GM18519 (cell line): ENCODE data around the gene EYA2.
"Not testable (repeated sequence)": the region's sequence is repeated elsewhere in the genome, so short reads cannot be mapped to it uniquely, and the experiment has no call there.

Source experiments
- ATAC-seq: cut with Tn5 transposase; IDR thresholded peaks from one replicate; pipeline ENCODE4 v1.9.1; 2021; ENCODE audit warnings: mild to moderate bottlenecking, moderate library complexity; ENCODE audit not compliant: unreplicated experiment, low FRiP score

EYA2 gene, protein sequence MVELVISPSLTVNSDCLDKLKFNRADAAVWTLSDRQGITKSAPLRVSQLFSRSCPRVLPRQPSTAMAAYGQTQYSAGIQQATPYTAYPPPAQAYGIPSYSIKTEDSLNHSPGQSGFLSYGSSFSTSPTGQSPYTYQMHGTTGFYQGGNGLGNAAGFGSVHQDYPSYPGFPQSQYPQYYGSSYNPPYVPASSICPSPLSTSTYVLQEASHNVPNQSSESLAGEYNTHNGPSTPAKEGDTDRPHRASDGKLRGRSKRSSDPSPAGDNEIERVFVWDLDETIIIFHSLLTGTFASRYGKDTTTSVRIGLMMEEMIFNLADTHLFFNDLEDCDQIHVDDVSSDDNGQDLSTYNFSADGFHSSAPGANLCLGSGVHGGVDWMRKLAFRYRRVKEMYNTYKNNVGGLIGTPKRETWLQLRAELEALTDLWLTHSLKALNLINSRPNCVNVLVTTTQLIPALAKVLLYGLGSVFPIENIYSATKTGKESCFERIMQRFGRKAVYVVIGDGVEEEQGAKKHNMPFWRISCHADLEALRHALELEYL

DNA sequence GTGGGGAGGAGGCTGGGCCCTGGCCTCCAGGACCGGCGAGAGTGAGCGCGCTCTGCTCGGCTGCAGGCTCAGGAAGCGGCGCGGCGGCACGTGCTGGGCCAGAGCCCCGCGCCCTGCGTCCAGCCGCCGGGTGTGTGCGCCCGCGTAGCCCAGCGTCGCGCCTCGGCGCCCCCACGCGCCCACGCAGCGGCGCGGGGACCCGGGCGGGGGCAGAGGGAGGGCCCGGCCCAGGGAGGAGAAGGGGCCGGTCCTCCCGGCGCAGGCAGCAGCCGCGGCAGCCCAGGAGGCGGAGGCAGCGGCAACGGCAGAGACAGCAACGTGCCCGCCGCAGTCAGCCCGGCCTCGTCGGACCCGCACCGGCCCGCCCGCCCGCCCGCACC is at the start of gene EYA2:
TSS of gene EYA2 (plus strand) at position 265 of the 380 bp plus-strand sequence. CDS start 95,168 bp downstream, outside the sequence.
- ATAC-seq, result no peak

DNA sequence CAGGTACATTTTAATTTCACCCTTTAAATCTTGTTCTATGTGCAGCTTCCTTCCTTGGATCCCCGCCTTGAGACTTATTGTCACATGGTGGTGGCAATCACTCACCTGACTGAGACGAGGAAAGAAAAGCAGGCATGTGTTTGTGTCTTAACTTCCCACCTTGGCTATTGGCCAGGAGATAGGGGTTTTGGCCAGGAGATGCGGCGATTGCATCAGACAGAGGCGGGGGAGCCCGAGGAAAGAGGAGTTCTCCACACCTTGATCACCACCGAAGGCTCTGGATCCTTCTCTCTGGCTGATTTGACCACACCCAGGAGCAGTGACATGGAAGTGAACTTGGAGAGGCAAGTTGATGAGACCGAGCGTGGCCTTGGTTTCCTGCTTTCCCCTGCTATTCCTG is 49.7 kb upstream of the EYA2 start:
- ATAC-seq, result no peak

DNA sequence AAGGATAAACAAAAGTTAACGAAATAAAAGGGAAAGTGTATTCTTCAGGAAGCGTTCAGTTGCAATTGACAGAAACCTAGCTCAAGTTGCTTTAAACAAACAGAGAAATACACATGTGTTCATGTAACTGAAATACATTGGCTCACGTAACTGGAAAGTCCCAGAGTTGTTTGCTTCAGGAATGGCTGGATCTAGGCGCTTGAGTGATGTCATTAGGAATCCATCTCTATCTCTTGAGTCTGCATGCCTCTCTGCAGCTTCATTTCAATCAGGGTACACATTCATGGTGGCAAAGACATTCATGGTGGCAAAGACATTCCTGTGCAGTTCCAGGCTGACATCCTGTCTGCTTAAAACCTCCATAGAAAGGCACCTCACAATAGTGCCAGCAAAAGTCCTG is 45.4 kb upstream of the EYA2 start:
- ATAC-seq, result no peak

DNA sequence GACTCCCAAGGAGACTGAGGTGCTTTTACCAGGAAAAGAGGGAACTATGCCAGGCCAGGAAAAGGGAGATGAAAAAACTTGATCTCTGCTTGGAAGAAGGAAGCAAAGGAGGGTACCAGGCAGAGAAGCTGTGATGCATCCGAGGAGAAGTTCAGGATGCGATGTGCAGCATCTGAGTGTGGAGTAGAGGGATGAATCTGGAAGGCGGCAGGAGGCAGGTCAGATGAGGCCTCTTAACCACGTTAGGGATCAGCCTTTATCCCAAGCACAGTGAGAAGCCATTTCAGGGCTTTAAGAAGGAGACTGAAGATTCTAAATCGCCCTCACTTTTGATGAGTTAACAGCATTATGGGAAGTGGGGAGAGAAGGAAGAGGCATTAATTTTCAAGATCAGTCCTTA is 44.9 kb upstream of the EYA2 start:
- no peak for ATAC-seq

DNA sequence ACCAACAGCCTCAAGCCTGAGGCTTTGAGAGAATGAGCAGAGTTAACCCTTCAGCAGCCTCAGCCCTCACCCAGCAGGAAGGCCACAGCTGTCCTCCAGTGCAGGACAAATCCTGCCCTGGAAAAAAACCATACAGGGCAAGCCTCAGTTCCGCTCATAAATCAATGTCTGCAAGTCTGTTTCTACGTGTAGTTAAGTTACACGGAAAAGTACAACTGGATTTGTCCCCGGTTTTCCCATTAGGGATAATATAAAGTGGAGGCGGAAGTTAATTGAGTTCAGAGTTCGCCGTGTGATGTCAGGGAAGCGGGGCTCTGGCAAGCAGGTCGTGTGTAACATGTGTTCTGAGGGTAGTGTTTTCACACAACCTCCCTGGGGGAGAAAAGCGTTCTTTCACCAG is 44.2 kb upstream of the EYA2 start:
- ATAC-seq, result no peak

DNA sequence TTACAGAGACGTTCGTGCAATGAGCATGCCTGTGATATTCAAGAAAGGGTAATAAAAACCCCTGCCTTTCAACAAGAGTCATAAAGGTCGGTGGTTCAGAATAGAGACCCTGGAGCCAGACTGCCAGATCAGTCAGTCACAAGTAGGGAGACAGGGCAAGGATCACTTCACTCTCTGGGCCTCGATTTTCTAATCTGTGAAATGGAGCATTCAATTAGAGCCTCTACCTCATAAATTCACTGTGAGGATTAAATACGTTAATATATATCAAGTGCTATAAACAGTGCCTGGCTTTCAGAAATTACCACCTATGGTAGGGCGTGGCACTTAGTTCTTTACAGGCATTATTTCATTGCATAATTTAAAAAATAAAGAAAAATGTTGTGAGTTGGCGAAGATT is 43.7 kb upstream of the EYA2 start:
- ATAC-seq, result no peak

DNA sequence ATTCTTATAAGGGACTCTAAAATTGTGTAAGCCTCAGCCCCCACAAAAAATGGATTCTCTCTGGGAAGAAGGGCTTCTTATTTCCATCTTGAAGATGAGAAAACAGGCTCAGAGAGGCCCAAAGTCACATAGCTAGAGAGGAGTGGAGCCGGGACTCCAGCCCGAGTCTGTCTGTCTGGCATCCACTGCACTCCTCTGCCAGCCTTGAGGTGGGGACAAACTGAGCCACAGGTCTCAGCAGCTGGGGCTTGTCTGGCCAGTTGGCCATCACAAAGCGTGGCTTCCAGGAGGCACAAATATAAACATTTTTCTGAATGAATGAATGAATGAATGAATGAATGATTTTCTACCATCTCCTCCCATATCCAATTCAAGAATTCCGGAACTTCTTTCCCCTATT is 42.9 kb upstream of the EYA2 start:
- ATAC-seq, result no peak

DNA sequence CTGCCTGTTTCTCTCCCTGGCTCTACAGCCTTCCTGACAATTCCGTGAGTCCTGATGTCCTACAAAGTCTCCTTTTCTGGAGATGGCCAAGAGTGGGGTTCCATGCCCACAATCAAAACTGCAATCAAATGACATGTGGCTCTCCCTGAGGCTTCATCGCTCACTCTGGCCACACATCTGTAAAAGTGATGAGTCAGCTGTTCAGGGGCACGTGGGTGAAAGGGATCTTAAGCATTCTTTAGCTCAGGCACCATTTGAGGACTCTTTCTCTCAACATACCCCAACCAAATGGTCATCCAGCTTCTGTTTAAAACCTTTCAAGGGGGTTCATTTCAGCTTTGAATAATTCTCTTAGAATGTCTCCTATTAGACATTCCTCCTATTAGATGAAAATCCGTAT is 42.3 kb upstream of the EYA2 start:
- ATAC-seq, result no peak

DNA sequence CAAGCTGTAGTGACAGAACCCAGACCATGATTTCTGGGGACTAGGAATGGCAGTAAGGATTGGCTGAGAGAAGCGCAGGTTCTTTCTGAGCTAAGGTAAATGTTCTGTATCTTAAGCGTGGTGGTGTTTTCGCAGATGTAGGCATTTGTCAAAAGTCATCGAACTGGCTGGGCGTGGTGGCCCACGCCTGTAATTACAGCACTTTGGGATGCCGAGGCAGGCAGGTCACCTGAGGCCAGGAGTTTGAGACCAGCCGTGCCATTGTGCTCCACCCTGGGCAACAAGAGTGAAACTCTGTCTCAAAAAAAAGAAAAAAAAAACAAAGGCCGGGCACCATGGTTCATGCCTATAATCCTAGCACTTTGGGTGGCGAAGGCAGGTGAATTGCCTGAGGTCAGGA is 40.7 kb upstream of the EYA2 start:
- no peak for ATAC-seq

DNA sequence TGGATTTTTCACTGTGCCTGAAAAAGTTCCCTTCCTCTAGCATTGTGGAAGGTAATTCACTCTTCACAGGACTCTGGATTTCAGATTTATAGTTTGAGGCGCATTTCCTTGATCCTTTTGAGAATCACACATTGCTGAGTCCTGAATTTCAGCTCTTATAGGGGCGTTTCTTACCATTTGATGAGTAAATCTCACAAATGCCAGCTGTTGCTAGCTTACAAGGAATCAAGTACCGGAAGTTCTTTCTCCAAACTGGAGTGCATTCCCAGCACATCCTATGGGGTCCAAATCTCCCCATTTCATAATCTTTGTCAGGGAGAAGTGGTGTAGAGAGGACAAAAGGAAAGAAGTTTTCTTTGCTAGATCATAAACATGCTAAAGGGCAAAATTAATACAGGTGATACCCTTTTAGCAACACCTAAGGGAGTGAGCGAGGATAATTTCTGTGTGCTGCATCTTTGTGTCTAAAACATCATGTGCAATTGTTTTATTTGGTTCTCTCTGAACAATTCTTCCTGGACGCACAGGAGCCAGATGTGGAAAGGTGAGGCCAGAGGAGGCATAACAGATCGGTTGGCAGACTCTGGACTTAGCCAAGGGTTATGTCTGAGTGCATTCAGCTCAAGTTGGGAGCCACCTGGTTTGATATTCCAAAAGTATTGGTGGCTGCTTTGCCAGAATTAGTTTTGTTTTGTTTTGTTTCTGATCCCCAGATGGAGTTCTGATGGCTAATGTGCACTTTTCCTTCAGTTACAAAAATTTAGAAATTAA is 37.4 kb upstream of the EYA2 start:
- no peak for ATAC-seq

DNA sequence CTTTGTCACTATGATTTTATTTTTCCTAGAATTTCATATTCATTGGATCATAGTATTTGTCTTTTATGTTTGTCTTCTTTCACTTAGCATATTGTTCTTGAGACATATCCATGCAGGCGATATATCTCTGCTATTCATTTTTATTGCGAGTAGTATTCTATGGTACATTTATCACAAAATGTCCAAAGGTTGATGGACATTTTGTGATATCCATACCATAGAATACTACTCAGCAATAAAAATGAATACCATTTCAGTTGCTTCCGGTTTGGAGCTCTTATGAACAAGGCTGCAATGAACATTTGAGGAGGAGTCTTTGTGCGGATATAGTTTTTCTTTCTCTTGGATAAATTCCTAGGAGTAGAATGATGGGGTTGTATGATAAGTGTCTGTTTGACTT is 28.8 kb upstream of the EYA2 start:
- ATAC-seq, result no peak

DNA sequence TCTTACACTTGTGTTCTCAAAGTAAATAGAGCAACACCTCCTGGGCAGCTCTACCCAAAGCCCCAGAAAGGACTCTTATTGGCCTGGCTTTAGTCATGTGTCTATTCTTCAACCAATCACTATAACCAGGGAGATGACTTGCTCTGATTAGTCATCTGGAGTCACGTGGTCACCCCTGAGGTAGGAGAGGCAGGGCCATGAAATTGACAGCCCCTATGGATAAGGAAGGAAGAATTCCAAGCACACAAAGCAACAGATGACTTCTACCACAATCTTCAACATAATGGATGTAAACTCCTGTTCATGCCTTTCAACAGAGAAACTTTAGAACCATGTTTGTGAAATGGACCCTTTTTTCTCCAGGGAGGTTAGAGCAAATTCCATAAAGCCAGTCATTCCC is 24.6 kb upstream of the EYA2 start:
- no peak for ATAC-seq

DNA sequence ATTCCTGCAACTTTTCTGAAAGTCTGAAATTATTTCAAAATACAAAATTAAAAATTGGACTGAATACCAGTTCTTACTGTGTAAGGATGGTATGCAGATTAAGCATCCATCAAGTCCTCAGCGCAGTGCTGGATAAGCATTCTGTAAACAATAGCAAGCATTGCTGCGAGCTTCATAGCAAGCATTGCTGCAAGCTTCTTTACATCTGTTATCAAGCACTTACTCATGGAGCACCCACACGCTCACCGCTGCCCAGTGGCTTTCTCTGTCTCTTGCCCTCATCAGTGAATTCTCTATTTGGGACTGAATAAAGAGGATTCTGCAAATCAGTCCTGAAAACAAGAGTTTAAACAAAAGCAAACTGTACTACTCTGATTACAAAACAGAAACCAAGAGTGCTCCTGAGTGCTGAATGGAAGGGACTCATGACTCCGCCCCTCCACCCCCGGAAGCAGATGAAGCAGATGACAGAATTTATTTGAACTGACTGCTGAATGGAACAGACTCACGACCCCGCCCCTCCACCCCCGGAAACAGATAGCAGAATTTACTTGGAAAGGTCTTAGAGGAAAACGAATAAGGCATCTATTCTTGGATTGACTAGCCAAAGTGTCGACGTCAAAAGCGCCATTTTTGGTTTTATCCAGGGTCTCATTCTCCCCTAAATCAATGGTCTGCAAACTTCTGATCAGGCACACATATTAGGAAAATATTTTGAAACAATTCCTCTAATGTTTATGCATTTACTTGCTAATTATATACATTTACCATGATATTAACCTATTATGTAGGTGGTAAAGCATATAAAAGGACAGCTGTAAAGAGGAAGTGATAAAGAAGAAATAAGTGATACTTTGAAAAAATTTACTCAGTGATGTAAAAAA is 22.1 kb upstream of the EYA2 start:
- no peak for ATAC-seq

DNA sequence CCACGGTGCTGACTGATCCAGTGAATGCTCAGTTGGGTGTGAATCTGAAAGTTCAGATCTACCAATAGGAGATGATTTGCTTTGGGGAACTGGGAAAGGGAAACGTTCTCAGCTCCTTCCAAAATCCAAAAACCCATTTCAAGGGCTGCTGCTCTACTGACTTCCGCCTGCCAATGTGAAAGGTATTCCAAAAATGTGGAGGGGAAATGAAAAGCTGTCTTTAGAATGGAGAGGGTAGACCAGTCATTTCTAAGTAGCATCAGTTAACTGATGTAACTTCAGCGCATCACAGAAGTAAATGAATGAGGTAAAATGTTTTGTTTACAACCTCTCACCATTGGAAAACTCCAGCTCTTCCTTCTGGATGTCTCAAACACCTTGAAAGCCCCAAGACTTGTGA is 19.6 kb upstream of the EYA2 start:
- ATAC-seq, result no peak

DNA sequence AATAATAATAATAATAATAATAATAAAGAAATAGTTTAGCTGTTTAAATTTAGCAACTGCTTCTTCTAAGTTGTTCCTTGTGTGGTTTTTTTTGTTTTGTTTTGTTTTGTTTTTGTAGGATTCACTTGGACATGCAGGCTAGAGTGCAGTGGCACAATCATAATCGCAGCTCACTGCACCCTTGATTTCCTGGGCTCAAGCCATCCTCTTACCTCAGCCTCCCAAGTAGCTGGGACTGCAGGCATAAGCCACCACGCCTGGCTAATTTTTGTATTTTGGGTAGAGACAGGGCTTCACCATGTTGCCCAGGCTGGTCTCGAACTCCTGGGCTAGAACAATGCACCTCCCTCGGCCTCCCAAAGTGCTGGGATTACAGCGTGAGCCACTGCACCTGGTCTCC is 15.3 kb upstream of the EYA2 start:
- ATAC-seq, result no peak

DNA sequence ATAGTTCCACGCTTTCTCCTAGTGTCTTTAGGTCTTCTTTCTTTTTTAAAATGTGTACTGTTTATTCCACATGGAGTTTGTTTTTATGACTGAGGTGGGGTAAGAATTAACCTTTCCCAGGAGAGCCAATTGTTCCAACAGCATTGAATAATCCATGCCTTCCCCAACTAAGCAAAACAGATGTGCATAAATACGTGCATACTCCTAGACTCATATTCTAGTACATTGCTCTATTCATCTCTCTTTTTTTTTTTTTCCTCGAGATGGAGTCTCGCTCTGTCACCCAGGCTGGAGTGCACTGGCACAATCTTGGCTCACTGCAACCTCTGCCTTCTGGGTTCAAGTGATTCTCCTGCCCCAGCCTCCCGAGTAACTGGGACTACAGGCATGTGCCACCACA is 14.7 kb upstream of the EYA2 start:
- ATAC-seq, result not testable (repeated sequence)

DNA sequence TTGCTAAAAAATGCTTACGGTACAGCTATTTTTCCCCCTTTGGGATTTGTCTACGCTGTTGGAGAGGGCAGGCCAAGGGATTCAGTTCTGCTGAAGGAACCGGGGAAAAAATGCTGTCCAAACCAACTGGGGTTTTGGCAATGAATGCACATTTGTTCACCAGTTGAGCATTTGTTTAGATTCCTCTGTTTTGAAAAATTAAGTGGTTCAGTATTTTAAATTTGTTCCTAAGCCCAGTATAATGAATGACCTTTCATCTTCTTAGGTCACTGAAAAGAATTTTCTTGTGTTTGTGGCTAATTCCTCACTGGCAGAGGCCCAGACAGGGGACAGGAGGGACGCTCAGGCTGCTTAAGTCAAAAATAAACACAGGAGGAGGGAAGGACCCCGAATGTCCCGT is 10.8 kb upstream of the EYA2 start:
- no peak for ATAC-seq

DNA sequence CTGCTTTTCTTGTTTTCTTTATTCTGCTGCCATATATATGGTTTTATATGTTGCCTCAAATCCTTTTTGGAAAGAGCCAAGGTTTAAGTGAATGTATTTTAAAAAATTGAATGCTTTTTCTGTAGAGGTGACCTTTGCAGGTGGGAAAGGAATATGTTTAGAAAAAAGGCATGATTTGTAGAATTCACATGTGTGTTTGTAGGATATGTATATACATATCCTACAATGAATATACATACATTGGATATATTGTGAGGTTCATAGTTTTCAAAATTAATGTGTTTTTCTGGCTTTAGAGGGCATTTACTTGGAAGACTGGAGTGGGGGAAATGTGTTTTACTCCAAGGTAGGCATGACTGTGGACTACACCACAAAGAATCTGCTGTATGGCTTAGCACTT is 4.0 kb upstream of the EYA2 start:
- ATAC-seq, result no peak

DNA sequence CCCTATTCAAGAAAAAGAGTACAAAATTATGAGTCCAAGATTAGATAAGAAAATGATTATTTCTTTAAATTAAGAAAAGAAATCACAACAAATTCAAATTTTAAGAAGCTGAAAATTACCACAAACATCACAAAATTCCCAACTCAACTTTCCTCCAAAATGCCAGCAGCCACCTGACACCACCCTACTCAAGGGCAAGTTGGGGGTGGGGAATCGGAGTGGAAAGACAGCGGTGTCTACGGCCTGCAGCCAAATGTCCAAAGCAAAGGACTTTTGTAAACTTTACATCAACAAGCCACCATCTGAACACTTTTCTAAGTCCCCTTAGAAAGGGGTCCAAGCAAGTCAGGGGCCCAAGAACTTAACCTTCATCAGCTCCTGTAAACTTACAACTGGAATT is 1.6 kb upstream of the EYA2 start:
- ATAC-seq, result no peak

DNA sequence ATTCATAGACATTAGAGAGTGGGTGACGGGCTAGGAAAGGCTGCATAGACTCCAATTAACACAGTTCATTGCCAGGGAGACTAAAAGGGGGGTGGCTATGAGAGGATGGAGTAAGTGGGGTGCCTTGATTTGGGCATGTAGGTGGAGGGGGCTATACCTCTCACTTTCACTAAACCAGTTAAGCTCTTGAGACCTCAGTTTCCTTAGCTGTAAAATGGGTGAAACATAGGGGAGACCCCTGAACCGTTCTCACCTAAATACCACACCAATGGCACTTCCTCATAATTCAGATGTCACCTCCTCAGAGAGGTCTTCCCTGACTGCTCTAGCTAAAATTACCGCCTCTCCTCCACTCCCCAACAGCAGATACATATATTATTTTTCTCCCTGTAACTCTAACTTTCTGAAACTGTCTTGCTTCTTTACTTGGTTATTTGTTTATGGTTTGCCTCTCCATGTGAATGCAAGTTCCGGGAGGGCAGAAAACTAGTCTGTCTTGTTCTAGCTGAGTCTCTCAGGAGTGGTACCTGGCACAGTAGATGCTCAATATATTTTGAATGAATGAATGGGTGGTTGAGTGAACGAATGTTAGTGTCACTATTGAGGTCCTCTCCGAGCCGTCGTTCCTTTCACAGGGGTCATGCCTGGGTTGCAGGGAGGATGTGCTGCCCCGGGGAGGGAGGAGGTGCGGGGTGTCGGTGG is 615 bp upstream of the EYA2 start:
- ATAC-seq, result no peak
